Tibial nerve (tissue), 4 donors: ENCODE measurements around the gene NTRK3. TPM values are rescaled to one million over a fixed set of nuclear protein-coding genes. Genes with fewer than 3 reads are reported as not detected.

Experiments used
- DNase-seq, 2 donors: peaks; one replicate each; pipeline ENCODE4 v3.0.0-alpha.2; 2019; ENCODE audit warnings: low spot score in 2 of 2
- H3K27ac ChIP-seq, 4 donors: fragments of 200-600 bp; sonication (generic) in 3 of 4; one replicate each; pipeline ENCODE4 v1.5.1; 2017 to 2019; ENCODE audit warnings: mild to moderate bottlenecking in 1 of 4
- H3K27me3 ChIP-seq, 2 donors: fragments of 200-600 bp; sonication (generic) in 1 of 2; one replicate each; pipeline versions ENCODE4 v1.5.1 to v1.6.0; 2017 to 2019
- H3K36me3 ChIP-seq, 3 donors: fragments of 200-600 bp; sonication (generic); one replicate each; pipeline ENCODE4 v1.5.1; 2018 to 2019
- H3K4me1 ChIP-seq, 4 donors: fragments of 200-600 bp; sonication (generic) in 3 of 4; one replicate each; pipeline ENCODE4 v1.5.1; 2017 to 2019
- H3K4me3 ChIP-seq, 4 donors: fragments of 200-600 bp; sonication (generic) in 3 of 4; one replicate each; pipeline ENCODE4 v1.5.1; 2017 to 2019; ENCODE audit warnings: mild to moderate bottlenecking in 1 of 4, moderate library complexity in 1 of 4
- H3K9me3 ChIP-seq, 4 donors: fragments of 200-600 bp; sonication (generic) in 3 of 4; one replicate each; pipeline ENCODE4 v1.5.1; 2017 to 2019
- EP300 ChIP-seq, 2 donors: sonication (generic); formaldehyde crosslinking; IDR thresholded peaks; one replicate each; pipeline ENCODE4 v1.6.1; 2017; ENCODE audit warnings: antibody characterized with exemption in 2 of 2, mild to moderate bottlenecking in 1 of 2
- POLR2A ChIP-seq, 2 donors: fragments of 450-650 bp; IDR thresholded peaks; one replicate each; pipeline ENCODE4 v1.6.1; 2017; ENCODE audit warnings: antibody characterized with exemption in 2 of 2, mild to moderate bottlenecking in 2 of 2, moderate library complexity in 2 of 2
- WGBS, 2 donors: methylation state at CpG; one replicate each; pipeline ENCODE4 v1.1.5; 2018; 5-methylcytosine and 5-hydroxymethylcytosine counted together
- total RNA-seq, 4 donors: library from RNA; depleted of rRNA; stranded (reverse); fragments of >200 nt; gene quantifications; one replicate each; pipeline ENCODE4 v1.1.0, GENCODE V29; 2016
- TF ChIP-seq, protein P1 (sequence below), 5 experiments: fragments of 200-600 bp in 3 of 5; fragments of 450-650 bp in 2 of 5; sonication (generic) in 3 of 5; IDR thresholded peaks; one replicate each; pipeline ENCODE4 v1.5.1; 2016 to 2019; ENCODE audit warnings: antibody characterized with exemption in 5 of 5, mild to moderate bottlenecking in 3 of 5, moderate library complexity in 2 of 5

The NTRK3 gene
- total RNA-seq, 4 donors from 2014 or later: 53.4 to 85.9 (median 83.6) TPM

DNA sequence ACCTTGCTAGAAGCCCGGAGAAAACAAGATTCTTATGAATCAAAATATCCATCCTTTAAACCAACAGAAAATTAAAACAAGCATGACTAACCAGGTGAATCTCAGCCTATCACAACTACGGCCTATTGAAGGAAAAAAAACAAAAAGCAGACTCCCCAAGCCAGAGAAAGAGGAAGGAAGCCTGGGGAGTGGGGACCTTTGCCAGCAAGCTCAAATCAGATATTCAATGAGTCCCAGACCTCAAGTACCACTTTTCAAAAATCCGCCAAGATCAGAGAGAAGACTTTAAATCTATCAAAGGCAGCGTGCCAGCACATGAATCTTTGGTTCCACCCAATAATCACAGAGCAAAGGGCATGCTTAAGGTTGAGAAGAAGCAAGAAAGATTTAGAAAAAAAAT lies 253.8 kb downstream of the NTRK3 start:
- 64% methylated on average over 4 of the region's 4 CpGs for WGBS, 2 donors
- TF ChIP-seq, protein P1, sequence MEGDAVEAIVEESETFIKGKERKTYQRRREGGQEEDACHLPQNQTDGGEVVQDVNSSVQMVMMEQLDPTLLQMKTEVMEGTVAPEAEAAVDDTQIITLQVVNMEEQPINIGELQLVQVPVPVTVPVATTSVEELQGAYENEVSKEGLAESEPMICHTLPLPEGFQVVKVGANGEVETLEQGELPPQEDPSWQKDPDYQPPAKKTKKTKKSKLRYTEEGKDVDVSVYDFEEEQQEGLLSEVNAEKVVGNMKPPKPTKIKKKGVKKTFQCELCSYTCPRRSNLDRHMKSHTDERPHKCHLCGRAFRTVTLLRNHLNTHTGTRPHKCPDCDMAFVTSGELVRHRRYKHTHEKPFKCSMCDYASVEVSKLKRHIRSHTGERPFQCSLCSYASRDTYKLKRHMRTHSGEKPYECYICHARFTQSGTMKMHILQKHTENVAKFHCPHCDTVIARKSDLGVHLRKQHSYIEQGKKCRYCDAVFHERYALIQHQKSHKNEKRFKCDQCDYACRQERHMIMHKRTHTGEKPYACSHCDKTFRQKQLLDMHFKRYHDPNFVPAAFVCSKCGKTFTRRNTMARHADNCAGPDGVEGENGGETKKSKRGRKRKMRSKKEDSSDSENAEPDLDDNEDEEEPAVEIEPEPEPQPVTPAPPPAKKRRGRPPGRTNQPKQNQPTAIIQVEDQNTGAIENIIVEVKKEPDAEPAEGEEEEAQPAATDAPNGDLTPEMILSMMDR (IDR thresholded peaks at IDR 0.05): no peak
- TF ChIP-seq EP300 (IDR thresholded peaks at IDR 0.05) (no peak), POLR2A (IDR thresholded peaks at IDR 0.05) (no peak)
- no peaks in the 10 kb centered on the region for H3K27me3 ChIP-seq
- H3K9me3 ChIP-seq: peaks cover 0 to 9% (median 0%) of the 10 kb centered on the region in 4 donors
- no peak overlapping the region for H3K27ac ChIP-seq
- H3K4me3 ChIP-seq: no peak overlapping the region
- peaks cover 0 to 18% (median 0%) of the 10 kb centered on the region in 4 donors for H3K4me1 ChIP-seq
- no peak for DNase-seq
- no peaks in the 10 kb centered on the region for H3K36me3 ChIP-seq

DNA sequence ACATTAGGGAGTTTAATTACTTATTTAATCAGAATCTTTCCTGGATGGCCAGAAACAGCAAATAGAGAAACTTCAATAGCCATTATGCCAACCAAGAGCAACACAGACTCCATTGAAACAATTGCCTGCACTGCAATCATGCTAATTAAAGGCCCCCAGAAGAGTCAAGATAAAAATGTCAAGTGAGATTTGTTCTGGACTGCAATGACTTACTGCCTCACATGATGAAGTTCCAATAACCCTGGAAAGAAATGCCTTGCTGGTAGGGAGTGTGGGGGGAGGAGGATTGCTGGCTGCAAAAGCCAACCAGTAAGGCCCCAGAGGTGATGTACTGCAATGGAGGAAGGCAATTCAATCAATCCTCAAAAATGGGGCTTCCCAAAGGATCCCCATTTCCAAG lies 257.9 kb downstream of the NTRK3 start:
- TF ChIP-seq, protein P1 (IDR thresholded peaks at IDR 0.05): no peak
- no peak overlapping the region for H3K27ac ChIP-seq

DNA sequence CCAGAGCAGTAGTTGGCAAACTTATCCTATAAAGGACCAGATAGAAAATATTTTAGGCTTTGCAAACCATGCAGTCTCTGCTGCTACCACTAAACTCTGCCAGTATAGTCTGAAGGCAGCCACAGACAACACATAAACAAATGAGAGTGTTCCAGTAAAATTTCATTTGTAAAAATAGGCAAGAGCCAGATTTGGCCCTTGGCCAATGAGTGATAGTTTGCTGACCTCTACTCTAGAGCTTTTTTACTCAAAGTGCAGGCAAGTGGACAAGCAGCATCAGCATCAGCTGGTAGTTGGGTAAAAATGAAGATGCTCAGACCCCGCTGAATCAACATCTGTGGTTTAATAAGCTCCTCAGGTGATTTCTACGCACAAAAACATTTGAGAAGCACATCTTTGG lies 269.8 kb downstream of the NTRK3 start:
- Histone ChIP-seq H3K36me3 (no peaks in the 10 kb centered on the region), H3K27ac (no peak overlapping the region), H3K9me3 (no peaks in the 10 kb centered on the region), H3K27me3 (no peaks in the 10 kb centered on the region), H3K4me3 (no peak overlapping the region), H3K4me1 (peaks cover 0 to 12% (median 0%) of the 10 kb centered on the region in 4 donors)
- TF ChIP-seq EP300 (IDR thresholded peaks at IDR 0.05) (no peak), POLR2A (IDR thresholded peaks at IDR 0.05) (no peak)
- TF ChIP-seq, protein P1 (IDR thresholded peaks at IDR 0.05): no peak
- 83 to 90% methylated on average over 2 of the region's 2 CpGs for WGBS, 2 donors
- no peak for DNase-seq

More for the DNA sequence above, 257.9 kb downstream of the NTRK3 start:
- Histone ChIP-seq H3K36me3 (no peaks in the 10 kb centered on the region), H3K4me3 (no peak overlapping the region), H3K9me3 (peaks cover 0 to 9% (median 0%) of the 10 kb centered on the region in 4 donors), H3K4me1 (no peaks in the 10 kb centered on the region), H3K27me3 (no peaks in the 10 kb centered on the region)
- no peak for DNase-seq

DNA sequence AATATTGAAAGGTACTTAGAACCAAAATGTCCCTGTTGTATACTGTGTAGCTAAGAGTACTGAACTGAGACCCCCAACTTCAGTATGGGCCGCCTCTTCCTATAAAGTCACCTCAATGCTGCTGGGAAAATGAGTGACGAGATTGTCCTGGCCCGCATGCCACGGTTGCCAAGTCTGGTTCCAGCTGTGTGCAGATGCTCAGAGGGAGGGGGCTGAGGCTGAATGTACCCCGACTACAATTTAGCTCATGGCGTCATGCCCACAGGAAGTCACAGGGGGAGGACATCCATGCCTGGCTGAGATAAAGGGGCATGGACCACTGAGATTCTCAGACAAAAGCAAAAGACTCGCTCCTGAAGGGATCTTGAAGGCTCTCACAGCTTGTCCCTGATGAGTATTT lies 271.1 kb downstream of the NTRK3 start:
- H3K27ac ChIP-seq: no peak overlapping the region
- 81 to 89% methylated on average over 7 of the region's 7 CpGs for WGBS, 2 donors
- TF ChIP-seq POLR2A (IDR thresholded peaks at IDR 0.05): no peak
- no peak for TF ChIP-seq EP300 (IDR thresholded peaks at IDR 0.05)
- TF ChIP-seq, protein P1 (IDR thresholded peaks at IDR 0.05): no peak
- no peak overlapping the region for H3K4me3 ChIP-seq
- H3K27me3 ChIP-seq: no peaks in the 10 kb centered on the region
- no peaks in the 10 kb centered on the region for H3K36me3 ChIP-seq
- H3K9me3 ChIP-seq: no peaks in the 10 kb centered on the region
- no peak for DNase-seq
- peaks cover 0 to 14% (median 2%) of the 10 kb centered on the region in 4 donors for H3K4me1 ChIP-seq

DNA sequence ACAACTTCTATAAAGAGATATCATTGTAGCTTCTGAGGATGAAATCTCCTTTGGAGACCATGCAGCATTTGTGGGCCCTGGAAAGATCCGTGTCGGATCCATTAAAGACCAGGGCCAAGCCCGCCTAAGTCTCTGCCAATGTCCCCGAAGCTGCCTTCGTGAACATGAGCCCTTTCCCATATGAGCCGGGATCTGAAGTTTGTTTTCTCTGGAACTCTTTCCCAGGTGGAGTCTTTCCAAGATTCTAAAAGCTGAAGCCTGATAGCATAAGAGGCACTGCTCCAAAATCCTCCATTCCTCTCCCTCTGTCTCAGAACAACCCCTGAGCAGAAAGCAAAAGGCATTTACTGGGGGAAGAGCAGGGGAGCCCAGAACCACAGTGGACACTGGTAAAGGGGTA lies 274.6 kb downstream of the NTRK3 start:
- Histone ChIP-seq H3K36me3 (peaks cover 0 to 11% (median 0%) of the 10 kb centered on the region in 3 donors), H3K4me1 (peaks cover 0 to 14% (median 2%) of the 10 kb centered on the region in 4 donors), H3K27ac (peak overlapping the region in 1 of 4 donors; percentile 31), H3K4me3 (no peak overlapping the region), H3K9me3 (no peaks in the 10 kb centered on the region), H3K27me3 (no peaks in the 10 kb centered on the region)
- 54 to 74% methylated on average over 6 of the region's 6 CpGs for WGBS, 2 donors
- no peak for DNase-seq
- TF ChIP-seq POLR2A (IDR thresholded peaks at IDR 0.05): no peak
- TF ChIP-seq, protein P1 (IDR thresholded peaks at IDR 0.05): no peak
